Chondrocyte (in vitro differentiated cells): ENCODE measurements around the gene PIGL. TPM values are rescaled to one million over a fixed set of nuclear protein-coding genes. Genes with fewer than 3 reads are reported as not detected.
A peak's percentile ranks its signal among the peaks of the same experiment; 100 is the strongest.

ENCODE experiments used
- DNase-seq: peaks from one replicate; pipeline ENCODE4 v3.0.0; 2021; ENCODE audit warnings: mixed read lengths, low spot score
- H3K27ac Mint-ChIP-seq: one replicate; pipeline ENCODE4 v1.8.0; 2021; ENCODE audit warnings: mild to moderate bottlenecking, moderate library complexity, mixed read lengths; ENCODE audit not compliant: unreplicated experiment
- H3K27me3 Mint-ChIP-seq: 2 replicates; pipeline ENCODE4 v1.8.0; 2021; ENCODE audit warnings: low read depth, mixed read lengths
- H3K36me3 Mint-ChIP-seq: 2 replicates; pipeline ENCODE4 v1.8.0; 2021; ENCODE audit warnings: low read depth, mixed read lengths
- H3K4me1 Mint-ChIP-seq: 2 replicates; pipeline ENCODE4 v1.8.0; 2021; ENCODE audit warnings: low read depth, mild to moderate bottlenecking, mixed read lengths
- H3K4me3 Mint-ChIP-seq: one replicate; pipeline ENCODE4 v1.8.0; 2021; ENCODE audit warnings: mild to moderate bottlenecking, moderate library complexity, mixed read lengths; ENCODE audit not compliant: unreplicated experiment
- H3K9me3 Mint-ChIP-seq: 2 replicates; pipeline ENCODE4 v1.8.0; 2021; ENCODE audit warnings: low read depth, mixed read lengths
- CTCF ChIP-seq: fragments of 200-600 bp; sonication (generic); IDR thresholded peaks from 2 replicates; pipeline ENCODE4 v1.5.0; 2021; ENCODE audit warnings: antibody characterized with exemption, mild to moderate bottlenecking, moderate library complexity
- total RNA-seq: library from RNA; stranded (reverse); gene quantifications from 3 replicates; pipeline ENCODE4 v1.2.1, GENCODE V29; 2021

PIGL gene
- total RNA-seq, 1 donor from 2014 or later: 15.9 TPM

GRCh38 chr17:16345565-16345964 is 128.6 kb downstream of the PIGL start:
- H3K27me3 Mint-ChIP-seq: no peaks in the 10 kb centered on the region
- no peak for DNase-seq
- TF ChIP-seq CTCF: no peak
- H3K4me3 Mint-ChIP-seq: no peak overlapping the region
- no peaks in the 10 kb centered on the region for H3K9me3 Mint-ChIP-seq
- H3K27ac Mint-ChIP-seq: no peak overlapping the region
- peaks cover 3% of the 10 kb centered on the region for H3K36me3 Mint-ChIP-seq
- no peaks in the 10 kb centered on the region for H3K4me1 Mint-ChIP-seq

- no peak for DNase-seq
- Mint-ChIP-seq H3K9me3 (no peaks in the 10 kb centered on the region), H3K27me3 (no peaks in the 10 kb centered on the region), H3K27ac (no peak overlapping the region), H3K4me3 (no peak overlapping the region), H3K4me1 (peaks cover 6% of the 10 kb centered on the region), H3K36me3 (peaks cover 3% of the 10 kb centered on the region)
- no peak for TF ChIP-seq CTCF
Observed at GRCh38 chr17:16346721-16347271, 129.8 kb downstream of the PIGL start.

GRCh38 chr17:16348586-16348985 is 131.6 kb downstream of the PIGL start:
- Mint-ChIP-seq H3K9me3 (no peaks in the 10 kb centered on the region), H3K4me1 (peaks cover 14% of the 10 kb centered on the region), H3K27me3 (no peaks in the 10 kb centered on the region), H3K4me3 (no peak overlapping the region), H3K36me3 (peaks cover 2% of the 10 kb centered on the region), H3K27ac (no peak overlapping the region)
- no peak for DNase-seq
- TF ChIP-seq CTCF: no peak

GRCh38 chr17:16349431-16349830 is 132.4 kb downstream of the PIGL start:
- Mint-ChIP-seq H3K27me3 (no peaks in the 10 kb centered on the region), H3K27ac (no peak overlapping the region), H3K4me1 (peaks cover 14% of the 10 kb centered on the region), H3K9me3 (no peaks in the 10 kb centered on the region), H3K4me3 (no peak overlapping the region), H3K36me3 (no peaks in the 10 kb centered on the region)
- no peak for TF ChIP-seq CTCF
- DNase-seq: no peak

- no peak for DNase-seq
- H3K36me3 Mint-ChIP-seq: no peaks in the 10 kb centered on the region
- peak; percentile 23 for TF ChIP-seq CTCF
- H3K4me1 Mint-ChIP-seq: peaks cover 14% of the 10 kb centered on the region
- peak overlapping the region; percentile 85 for H3K4me3 Mint-ChIP-seq
- no peaks in the 10 kb centered on the region for H3K9me3 Mint-ChIP-seq
- H3K27me3 Mint-ChIP-seq: no peaks in the 10 kb centered on the region
- H3K27ac Mint-ChIP-seq: peak overlapping the region; percentile 55
Observed at GRCh38 chr17:16351831-16352230, 134.8 kb downstream of the PIGL start.
